Measurements from ENCODE around the gene TPMT.
"Not testable (repeated sequence)": the region's sequence is repeated elsewhere in the genome, so short reads cannot be mapped to it uniquely, and the experiment has no call there.

TPMT gene

GRCh38 chr6:18177286-18177965 is 22.5 kb upstream of the TPMT start:
- no peak for TF ChIP-seq EZH2phosphoT487 (IDR thresholded peaks at IDR 0.05; ENCODE audit: low read length)
- no peak for TF ChIP-seq CTCF (IDR thresholded peaks at IDR 0.05; ENCODE audit: low read length)
- TF ChIP-seq EZH2 (optimal IDR thresholded peaks at IDR 0.05; ENCODE audit: low read depth, low read length): no peak
- Histone ChIP-seq H3K4me3 (ENCODE audit: low read length) (no peak overlapping the region), H3K9me3 (replicated peaks; ENCODE audit: insufficient read depth, low read length) (no peaks in the 10 kb centered on the region), H3K9me2 (replicated peaks; ENCODE audit: insufficient read depth, low read length) (no peaks in the 10 kb centered on the region), H3K9ac (ENCODE audit: low read length) (no peak overlapping the region), H3K27me3 (replicated peaks; ENCODE audit: insufficient read depth, low read length) (no peaks in the 10 kb centered on the region), H3K4me1 (ENCODE audit: low read length) (no peaks in the 10 kb centered on the region), H4K20me1 (ENCODE audit: insufficient read depth, low read length) (no peaks in the 10 kb centered on the region), H3F3A (ENCODE audit: insufficient read depth, low read length) (no peaks in the 10 kb centered on the region), H3K4me2 (ENCODE audit: low read depth, low read length) (no peak overlapping the region), H3K27ac (ENCODE audit: low read length) (no peak overlapping the region), H3K79me2 (ENCODE audit: low read length) (no peaks in the 10 kb centered on the region), H3K36me3 (replicated peaks; ENCODE audit: insufficient read depth, low read length) (no peaks in the 10 kb centered on the region), H2AFZ (ENCODE audit: low read length) (no peak overlapping the region)
- DNase-seq: no peak

DNA sequence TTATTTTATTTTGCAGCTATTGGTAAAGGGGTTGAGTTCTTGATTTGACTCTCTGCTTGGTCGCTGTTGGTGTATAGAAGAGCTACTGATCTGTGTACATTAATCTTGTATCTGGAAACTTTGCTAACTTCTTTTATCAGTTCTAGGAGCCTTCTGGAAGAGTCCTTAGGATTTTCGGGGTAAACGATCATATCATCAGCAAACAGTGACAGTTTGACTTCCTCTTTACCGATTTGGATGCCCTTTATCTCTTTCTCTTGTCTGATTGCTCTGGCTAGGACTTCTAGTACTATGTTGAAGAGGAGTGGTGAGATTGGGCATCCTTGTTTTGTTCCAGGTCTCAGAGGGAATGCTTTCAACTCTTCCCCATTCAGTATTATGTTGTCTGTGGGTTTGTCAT is 21.3 kb upstream of the TPMT start:
- H2AFZ ChIP-seq (ENCODE audit: low read length); H3K36me3 ChIP-seq (replicated peaks; ENCODE audit: insufficient read depth, low read length); H3K9me3 ChIP-seq (replicated peaks; ENCODE audit: insufficient read depth, low read length); H3K4me3 ChIP-seq (ENCODE audit: low read length); H3K27me3 ChIP-seq (replicated peaks; ENCODE audit: insufficient read depth, low read length); H3K27ac ChIP-seq (ENCODE audit: low read length); H3K4me1 ChIP-seq (ENCODE audit: low read length); H3K4me2 ChIP-seq (ENCODE audit: low read depth, low read length); H3K9ac ChIP-seq (ENCODE audit: low read length); DNase-seq; H3K79me2 ChIP-seq (ENCODE audit: low read length); H3K9me2 ChIP-seq (replicated peaks; ENCODE audit: insufficient read depth, low read length); H4K20me1 ChIP-seq (ENCODE audit: insufficient read depth, low read length); H3F3A ChIP-seq (ENCODE audit: insufficient read depth, low read length): not testable (repeated sequence)

GRCh38 chr6:18171871-18172270 is 17.0 kb upstream of the TPMT start:
- Histone ChIP-seq H3K9ac (ENCODE audit: low read length) (no peak overlapping the region), H4K20me1 (ENCODE audit: insufficient read depth, low read length) (no peaks in the 10 kb centered on the region), H3K36me3 (replicated peaks; ENCODE audit: insufficient read depth, low read length) (no peaks in the 10 kb centered on the region), H3F3A (ENCODE audit: insufficient read depth, low read length) (no peaks in the 10 kb centered on the region), H3K79me2 (ENCODE audit: low read length) (no peaks in the 10 kb centered on the region), H3K4me3 (ENCODE audit: low read length) (no peak overlapping the region), H3K9me3 (replicated peaks; ENCODE audit: insufficient read depth, low read length) (no peaks in the 10 kb centered on the region), H3K4me1 (ENCODE audit: low read length) (no peaks in the 10 kb centered on the region), H3K27me3 (replicated peaks; ENCODE audit: insufficient read depth, low read length) (no peaks in the 10 kb centered on the region), H2AFZ (ENCODE audit: low read length) (no peak overlapping the region), H3K4me2 (ENCODE audit: low read depth, low read length) (no peak overlapping the region), H3K27ac (ENCODE audit: low read length) (no peak overlapping the region), H3K9me2 (replicated peaks; ENCODE audit: insufficient read depth, low read length) (no peaks in the 10 kb centered on the region)
- no peak for TF ChIP-seq EZH2phosphoT487 (IDR thresholded peaks at IDR 0.05; ENCODE audit: low read length)
- no peak for TF ChIP-seq CTCF (IDR thresholded peaks at IDR 0.05; ENCODE audit: low read length)
- no peak for TF ChIP-seq EZH2 (optimal IDR thresholded peaks at IDR 0.05; ENCODE audit: low read depth, low read length)
- no peak for DNase-seq

GRCh38 chr6:18168264-18168663 is 13.4 kb upstream of the TPMT start:
- no peaks in the 10 kb centered on the region for H3K27me3 ChIP-seq (replicated peaks; ENCODE audit: insufficient read depth, low read length)
- H3K79me2 ChIP-seq (ENCODE audit: low read length): no peaks in the 10 kb centered on the region
- no peaks in the 10 kb centered on the region for H3K36me3 ChIP-seq (replicated peaks; ENCODE audit: insufficient read depth, low read length)
- no peaks in the 10 kb centered on the region for H4K20me1 ChIP-seq (ENCODE audit: insufficient read depth, low read length)
- DNase-seq: no peak
- no peak overlapping the region for H2AFZ ChIP-seq (ENCODE audit: low read length)
- H3K4me1 ChIP-seq (ENCODE audit: low read length): no peaks in the 10 kb centered on the region
- no peaks in the 10 kb centered on the region for H3K9me2 ChIP-seq (replicated peaks; ENCODE audit: insufficient read depth, low read length)
- no peak overlapping the region for H3K27ac ChIP-seq (ENCODE audit: low read length)
- H3K4me3 ChIP-seq (ENCODE audit: low read length): no peak overlapping the region
- no peak overlapping the region for H3K9ac ChIP-seq (ENCODE audit: low read length)
- no peak overlapping the region for H3K4me2 ChIP-seq (ENCODE audit: low read depth, low read length)
- H3K9me3 ChIP-seq (replicated peaks; ENCODE audit: insufficient read depth, low read length): no peaks in the 10 kb centered on the region
- TF ChIP-seq CTCF (IDR thresholded peaks at IDR 0.05; ENCODE audit: low read length): no peak
- H3F3A ChIP-seq (ENCODE audit: insufficient read depth, low read length): no peaks in the 10 kb centered on the region
